Activated B cell treated with CpG ODN at 0.5 μM for 24 hours (primary cell): ENCODE measurements around the gene IFNB1. TPM values are rescaled to one million over a fixed set of nuclear protein-coding genes. Genes with fewer than 3 reads are reported as not detected.

Source experiments
- ATAC-seq: fragments of 200-7000 bp; cut with Tn5 transposase; one replicate; pipeline ENCODE4 v1.10.0; 2021; ENCODE audit warnings: low read depth, mild to moderate bottlenecking, moderate library complexity
- CTCF ChIA-PET: fragments of 350-600 bp; sonication (Branson Sonifier 250); formaldehyde crosslinking; loops from one replicate; lab custom pipeline; 2021; ENCODE audit warnings: antibody characterized with exemption; lab: Charles Lee
- POLR2A ChIA-PET: fragments of 350-600 bp; sonication (Branson Sonifier 250); formaldehyde crosslinking; loops from one replicate; lab custom pipeline; 2021; ENCODE audit warnings: antibody characterized with exemption; lab: Charles Lee
- DNase-seq: peaks from one replicate; pipeline ENCODE4 v3.0.0; 2022
- H3K27ac Mint-ChIP-seq: one replicate; pipeline ENCODE4 v1.8.0; 2020; ENCODE audit warnings: mixed read lengths
- H3K27me3 Mint-ChIP-seq: one replicate; pipeline ENCODE4 v1.8.0; 2021; ENCODE audit warnings: mixed read lengths
- H3K36me3 Mint-ChIP-seq: one replicate; pipeline ENCODE4 v1.8.0; 2021; ENCODE audit warnings: low read depth, mixed read lengths
- H3K4me1 Mint-ChIP-seq: one replicate; pipeline ENCODE4 v1.8.0; 2021; ENCODE audit warnings: mixed read lengths
- H3K4me3 Mint-ChIP-seq: one replicate; pipeline ENCODE4 v1.8.0; 2020; ENCODE audit warnings: mild to moderate bottlenecking, mixed read lengths
- H3K9me3 Mint-ChIP-seq: one replicate; pipeline ENCODE4 v1.8.0; 2020; ENCODE audit warnings: mixed read lengths
- CTCF ChIP-seq: fragments of 200-600 bp; IDR thresholded peaks from one replicate; pipeline ENCODE4 v1.8.0; 2022; ENCODE audit warnings: antibody characterized with exemption, mild to moderate bottlenecking
- intact Hi-C: fragments of 100-400 bp; cut with micrococcal nuclease; formaldehyde crosslinking; loops from one replicate; pipeline ENCODE4 v1.15.1; 2024
- total RNA-seq: library from RNA; stranded (reverse); gene quantifications from 2 replicates; pipeline ENCODE4 v1.2.3, GENCODE V29; 2022

Gene IFNB1
- total RNA-seq, 1 donor from 2014 or later, result not detected

GRCh38 chr9:21037278-21037677, 40.5 kb downstream of the IFNB1 start:
- Mint-ChIP-seq H3K4me3 (no peak overlapping the region), H3K4me1 (peaks cover 7% of the 10 kb centered on the region), H3K27ac (no peak overlapping the region), H3K27me3 (no peaks in the 10 kb centered on the region), H3K36me3 (no peaks in the 10 kb centered on the region), H3K9me3 (no peaks in the 10 kb centered on the region)
- TF ChIP-seq CTCF, result no peak
- intact Hi-C loops, result loop anchor here (10.0 kb wide), 1 partner anchor 768 kb away; the partner anchor contains the start of gene MTAP
- ChIA-PET CTCF (no interaction called here), POLR2A (no interaction called here)
- DNase-seq (no peak), ATAC-seq (no peak)

- no peak for TF ChIP-seq CTCF
- Mint-ChIP-seq H3K27me3 (no peaks in the 10 kb centered on the region), H3K36me3 (peaks cover 4% of the 10 kb centered on the region), H3K4me1 (peaks cover 17% of the 10 kb centered on the region), H3K4me3 (peak overlapping the region; percentile 81), H3K9me3 (no peaks in the 10 kb centered on the region), H3K27ac (peak overlapping the region; percentile 70)
- POLR2A ChIA-PET, result interaction anchor here (1.4 to 1.6 kb wide), 2 partner anchors 9 to 14 kb away, joined by 5 read pairs; no protein-coding TSS in a partner anchor
- ATAC-seq, result no peak
- intact Hi-C loops, result loop anchor here (1.0 to 10.0 kb wide), 4 partner anchors 65 to 773 kb away; partner anchors contain the start of genes FOCAD, MLLT3 and MTAP
- CTCF ChIA-PET, result no interaction called here
- no peak for DNase-seq
These were observed 45.9 kb downstream of the IFNB1 start for GRCh38 chr9:21031808-21032183.

- POLR2A ChIA-PET, result interaction anchor here (1.4 to 1.6 kb wide), 2 partner anchors 9 to 13 kb away, joined by 5 read pairs; no protein-coding TSS in a partner anchor
- intact Hi-C loops, result loop anchor here (1.0 to 10.0 kb wide), 4 partner anchors 66 to 774 kb away; partner anchors contain the start of genes FOCAD, MLLT3 and MTAP
- Mint-ChIP-seq H3K36me3 (peaks cover 7% of the 10 kb centered on the region), H3K4me1 (peaks cover 17% of the 10 kb centered on the region), H3K4me3 (peak within 1 kb of the TSS; percentile 81), H3K27me3 (no peaks in the 10 kb centered on the region), H3K9me3 (no peaks in the 10 kb centered on the region), H3K27ac (peak within 1 kb of the TSS; percentile 70)
- no peak for TF ChIP-seq CTCF
- peak; percentile 78 for ATAC-seq
- DNase-seq, result peak; percentile 59
- CTCF ChIA-PET, result no interaction called here
These were observed 46.5 kb downstream of the IFNB1 start, which contains the start of gene HACD4 for GRCh38 chr9:21031091-21031807. HACD4 (minus strand) TSS chr9:21031640; CDS start chr9:21031590, 50 bp downstream.

GRCh38 chr9:21030389-21031035, 47.2 kb downstream of the IFNB1 start:
- Mint-ChIP-seq H3K27ac (no peak overlapping the region), H3K27me3 (no peaks in the 10 kb centered on the region), H3K4me1 (peaks cover 17% of the 10 kb centered on the region), H3K4me3 (no peak overlapping the region), H3K36me3 (peaks cover 14% of the 10 kb centered on the region), H3K9me3 (no peaks in the 10 kb centered on the region)
- DNase-seq (no peak), ATAC-seq (peak; percentile 67)
- intact Hi-C loops, result loop anchor here (1.0 to 10.0 kb wide), 4 partner anchors 66 to 774 kb away; partner anchors contain the start of genes FOCAD, MLLT3 and MTAP
- no peak for TF ChIP-seq CTCF
- ChIA-PET CTCF (interaction anchor here (1.3 kb wide), 1 partner anchor 12 kb away, joined by 3 read pairs; no protein-coding TSS in a partner anchor), POLR2A (interaction anchor here (0.8 to 1.6 kb wide), 3 partner anchors 10 to 13 kb away, joined by 3 to 5 read pairs (median 5); no protein-coding TSS in a partner anchor)
